GM12873 (cell line): ENCODE measurements around the gene DAP.

Experiments
- CTCF ChIP-seq: IDR thresholded peaks from 2 replicates; pipeline ENCODE4 v1.5.1; 2012; ENCODE audit warnings: low read depth, mild to moderate bottlenecking, moderate library complexity, low read length, control low read depth; ENCODE audit not compliant: insufficient read depth; ENCODE audit errors: missing control alignments

DAP gene

GRCh38 chr5:10740384-10740783, 20.6 kb downstream of the DAP start:
- TF ChIP-seq CTCF: no peak

GRCh38 chr5:10737880-10738279, 23.2 kb downstream of the DAP start:
- TF ChIP-seq CTCF: no peak

- no peak for TF ChIP-seq CTCF
Observed at GRCh38 chr5:10736808-10737207, 24.2 kb downstream of the DAP start.

GRCh38 chr5:10736354-10736753, 24.7 kb downstream of the DAP start:
- TF ChIP-seq CTCF: no peak

- TF ChIP-seq CTCF: peak; percentile 11
Observed at GRCh38 chr5:10735569-10736276, 25.3 kb downstream of the DAP start.

- no peak for TF ChIP-seq CTCF
Observed at GRCh38 chr5:10734832-10735523, 26.1 kb downstream of the DAP start.

- TF ChIP-seq CTCF: no peak
Observed at GRCh38 chr5:10734037-10734709, 26.9 kb downstream of the DAP start.
